Spleen (tissue), 7 donors: ENCODE measurements around the gene RING1.

Experiments
- CTCF ChIP-seq, 11 experiments: fragments of 200-600 bp in 7 of 11; fragments of 450-650 bp in 4 of 11; sonication (generic) in 4 of 11; IDR thresholded peaks in 8 of 11; conservative IDR thresholded peaks in 3 of 11; 1 replicate in 7 of 11; 2 replicates in 4 of 11; pipeline versions ENCODE4 v1.4.0 to v1.8.0; 2016 to 2021; ENCODE audit warnings: antibody characterized with exemption in 11 of 11, inconsistent platforms in 4 of 11, mild to moderate bottlenecking in 1 of 11
- POLR2A ChIP-seq, 3 donors: fragments of 450-650 bp; IDR thresholded peaks; one replicate each; pipeline ENCODE4 v1.5.1; 2017; ENCODE audit warnings: antibody characterized with exemption in 3 of 3, mild to moderate bottlenecking in 1 of 3
- donor health status: DM: no; HTN: no; CAD: no; lungs with moderate emphysema.
- donor health status: DM: no; HTN: no; CAD: no.
- donor health status: DM: no; HTN: no; CAD: no.

- TF ChIP-seq CTCF (IDR thresholded peaks at IDR 0.05 in 8 of 11, conservative IDR thresholded peaks at IDR 0.05 in 3 of 11): no peak
- TF ChIP-seq POLR2A (IDR thresholded peaks at IDR 0.05): no peak
These were observed 37.9 kb upstream of the RING1 start for GRCh38 chr6:33170176-33171015.
